CD4-positive, alpha-beta T cell treated with Interleukin-21 for 1 hour (primary cell): ENCODE measurements around the gene C20orf204.
A peak's percentile ranks its signal among the peaks of the same experiment; 100 is the strongest.

ENCODE experiments used
- DNase-seq: peaks from one replicate; pipeline ENCODE4 v3.0.0-alpha.2; 2020

Gene C20orf204

GRCh38 chr20:64072498-64073063, 36.6 kb downstream of the C20orf204 start:
- DNase-seq = no peak

DNA sequence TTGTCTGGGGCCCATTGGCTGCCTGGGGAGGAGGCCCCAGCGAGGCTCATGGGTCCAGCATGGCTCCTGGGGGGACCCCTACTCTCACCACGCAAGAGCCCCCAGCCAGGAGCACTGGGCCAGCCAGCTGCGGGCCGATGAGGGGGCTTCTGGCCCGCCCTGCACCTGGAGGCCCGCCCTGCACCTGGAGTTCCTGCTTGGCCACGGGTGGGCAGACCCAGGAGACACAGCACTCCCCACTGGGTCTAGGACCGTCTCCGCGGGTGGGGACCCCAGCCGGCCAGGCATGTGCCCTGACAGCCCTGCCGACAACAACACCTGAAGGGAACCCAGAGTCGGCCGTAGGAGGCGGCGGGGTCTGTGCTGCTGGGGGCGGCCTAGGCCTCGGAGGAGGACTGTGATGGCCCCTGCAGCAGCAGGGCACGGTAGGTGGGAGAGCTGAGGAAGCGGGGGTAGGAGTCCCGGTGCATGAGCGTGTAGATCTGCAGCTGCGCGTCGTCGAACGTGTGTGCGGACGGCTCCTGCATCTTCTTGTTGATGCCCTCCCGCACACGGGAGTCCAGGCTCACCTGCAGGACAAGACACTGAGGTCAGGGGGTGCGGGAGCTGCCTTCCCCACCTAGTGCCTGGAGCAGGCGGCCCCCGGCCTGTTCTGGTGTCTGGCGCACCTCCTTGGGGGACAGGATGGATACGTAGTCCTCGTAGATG, 37.6 kb downstream of the C20orf204 start:
- no peak for DNase-seq

DNA sequence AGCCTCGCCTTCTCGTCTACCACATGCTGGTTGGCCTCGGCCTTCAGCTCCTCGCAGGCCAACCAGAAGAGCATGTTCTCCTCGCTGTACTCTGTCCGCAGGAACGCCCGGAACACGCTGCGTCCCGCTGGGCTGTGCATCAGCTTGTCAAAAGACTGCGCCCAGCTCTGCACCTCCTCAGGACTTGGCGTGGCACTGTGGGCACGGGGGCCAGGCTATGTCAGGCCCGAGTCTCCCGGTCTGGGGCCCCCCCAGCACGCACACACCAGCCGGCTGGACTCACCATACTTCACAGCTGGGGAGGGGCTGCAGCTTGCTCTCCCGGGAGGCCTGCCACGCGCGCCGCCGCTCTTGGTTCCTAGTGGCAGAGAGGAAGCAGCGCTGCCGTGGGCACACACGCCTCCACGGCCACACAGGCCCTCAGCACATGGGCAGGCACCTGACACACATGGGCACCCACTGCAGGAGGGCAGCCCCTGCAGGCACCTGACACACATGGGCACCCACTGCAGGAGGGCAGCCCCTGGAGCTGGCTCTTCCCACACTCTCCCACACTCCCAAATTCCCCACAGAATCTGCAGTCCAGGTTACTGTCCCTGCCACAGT, 38.3 kb downstream of the C20orf204 start:
- no peak for DNase-seq

- no peak for DNase-seq
Observed at GRCh38 chr20:64074963-64075362, 39.0 kb downstream of the C20orf204 start.

DNA sequence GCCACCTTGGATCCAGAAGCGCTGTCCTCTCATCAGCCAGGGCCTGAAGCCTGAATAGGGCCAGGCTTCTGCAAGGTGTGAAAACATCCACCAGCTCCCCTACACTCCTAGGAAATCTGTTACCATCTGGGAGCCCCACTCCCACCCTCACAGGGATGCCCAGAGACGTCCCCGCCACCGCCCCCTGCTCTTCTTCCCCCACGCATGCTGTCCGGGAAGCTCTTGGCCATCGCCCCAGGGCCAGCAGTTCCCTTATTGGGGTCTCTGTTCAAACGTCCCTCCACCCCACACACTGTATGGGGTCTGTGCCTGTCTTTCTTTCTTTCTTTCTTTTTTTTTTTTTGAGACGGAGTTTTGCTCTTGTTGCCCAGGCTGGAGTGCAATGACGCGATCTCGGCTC, 39.6 kb downstream of the C20orf204 start:
- DNase-seq = no peak

DNA sequence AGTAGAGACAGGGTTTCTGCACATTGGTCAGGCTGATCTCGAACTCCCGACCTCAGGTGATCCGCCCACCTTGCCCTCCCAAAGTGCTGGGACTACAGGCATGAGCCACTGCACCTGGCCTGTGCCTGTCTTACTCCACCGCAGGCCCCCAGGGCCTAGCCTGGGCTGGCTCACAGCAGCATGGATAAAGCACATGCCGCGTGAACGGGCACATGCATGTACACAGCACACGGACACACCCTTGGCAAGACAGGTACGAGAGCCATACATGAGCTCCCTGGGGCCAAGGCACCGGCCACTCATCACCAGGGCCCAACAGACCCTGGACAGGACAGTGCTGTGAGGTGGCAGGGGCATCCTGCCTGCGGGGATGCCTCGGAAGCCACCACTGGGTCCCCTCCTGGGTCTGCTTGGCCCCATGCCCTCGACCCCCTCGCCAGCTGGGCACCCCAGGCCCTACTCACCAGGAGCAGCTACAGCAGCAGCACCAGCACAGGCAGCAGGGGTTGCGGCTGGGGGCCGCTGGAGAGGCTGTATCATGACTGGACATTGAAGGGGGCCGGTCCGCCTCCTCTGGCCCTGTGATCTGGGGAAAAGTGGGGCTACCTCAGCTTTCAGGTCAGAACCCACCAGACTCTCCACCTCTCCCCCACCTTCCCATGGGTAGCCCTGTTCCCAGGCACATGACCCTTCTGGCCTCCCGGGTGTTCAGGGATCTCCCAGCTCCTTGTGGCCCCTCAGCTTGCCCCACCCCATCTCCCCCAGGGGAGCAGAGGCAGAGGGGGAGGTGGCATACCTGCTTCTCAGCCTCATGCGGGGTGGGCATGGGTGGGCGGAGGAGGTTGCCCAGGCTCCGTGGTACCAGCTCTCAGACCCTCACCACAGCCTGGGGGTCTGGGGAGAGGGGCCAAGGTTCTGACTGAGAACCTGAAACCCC, 40.3 kb downstream of the C20orf204 start:
- DNase-seq = no peak

- peak; percentile 43 for DNase-seq
Observed at GRCh38 chr20:64077094-64077493, 41.1 kb downstream of the C20orf204 start.

DNA sequence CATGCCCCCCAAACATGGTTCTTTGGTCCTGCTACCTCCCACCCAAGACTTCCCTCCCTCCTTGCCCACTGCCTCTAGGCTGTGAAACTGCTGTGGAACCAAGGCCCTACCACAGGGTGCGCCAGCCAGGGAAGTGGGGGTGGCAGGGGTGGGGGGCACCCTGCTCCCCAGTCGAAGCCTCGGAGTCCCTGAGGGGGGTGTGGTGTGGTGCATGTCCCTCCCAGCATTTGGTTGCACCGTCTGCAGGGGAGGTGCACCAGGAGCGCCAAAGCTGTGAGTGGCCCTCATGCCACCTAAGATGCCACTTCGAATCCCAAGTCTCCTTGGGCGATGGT, 41.5 kb downstream of the C20orf204 start:
- DNase-seq = no peak

DNA sequence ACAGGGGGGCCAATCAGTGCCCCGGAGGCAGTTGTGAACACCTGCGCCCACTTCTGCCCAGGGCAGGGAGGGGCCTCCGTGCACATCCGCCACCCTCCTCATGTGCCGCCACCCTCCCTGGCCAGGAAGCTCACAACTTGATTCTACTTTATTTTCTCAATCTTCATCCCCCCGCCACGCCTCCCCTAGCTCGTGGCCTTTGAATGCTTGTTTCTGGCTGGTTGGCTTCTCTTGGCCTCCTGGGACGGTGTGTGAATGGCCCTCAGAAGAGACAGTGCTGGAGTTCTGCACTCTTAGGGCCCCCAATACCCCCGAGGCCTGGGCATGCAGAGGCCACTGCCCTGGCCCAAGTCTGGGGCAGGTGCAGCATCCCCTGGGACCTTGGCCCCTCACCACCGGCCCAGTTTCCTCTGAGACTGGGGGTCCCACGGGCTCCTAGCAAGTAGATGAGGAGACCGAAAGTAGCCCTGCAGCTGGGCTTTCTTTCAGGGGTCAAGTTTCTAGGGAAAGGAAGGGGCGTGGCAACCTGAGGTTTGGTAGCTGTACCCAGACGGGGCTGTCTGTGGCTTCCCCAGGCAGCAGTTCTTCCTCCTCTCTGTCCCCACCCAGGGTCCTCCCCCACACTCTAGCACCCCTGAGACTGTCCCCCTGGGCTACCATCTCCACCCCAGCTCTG, 42.0 kb downstream of the C20orf204 start:
- DNase-seq = peak; percentile 65

DNA sequence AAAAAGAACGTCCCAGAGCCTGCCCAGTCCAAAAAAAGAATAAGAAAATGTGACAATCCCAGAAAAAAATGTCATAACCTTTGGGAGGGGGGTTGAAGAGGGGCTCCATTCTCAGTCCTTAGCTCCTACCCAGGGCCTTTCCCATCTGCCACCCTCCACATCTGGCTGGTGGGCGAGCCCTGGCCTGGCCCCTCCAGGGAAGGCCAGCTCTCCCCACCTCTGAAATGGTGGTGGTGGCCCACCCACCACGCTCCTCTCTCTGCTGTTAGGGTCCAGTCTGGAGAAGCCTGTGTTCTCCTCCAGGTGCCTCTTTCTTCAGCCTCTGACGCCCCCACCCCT, 42.9 kb downstream of the C20orf204 start:
- no peak for DNase-seq

- peak; percentile 78 for DNase-seq
Observed at GRCh38 chr20:64079273-64080012, 43.5 kb downstream of the C20orf204 start, which contains the start of gene RGS19. Gene RGS19, minus strand, starts transcription at chr20:64079518. Its CDS starts 2,632 bp downstream, at chr20:64076886.

DNA sequence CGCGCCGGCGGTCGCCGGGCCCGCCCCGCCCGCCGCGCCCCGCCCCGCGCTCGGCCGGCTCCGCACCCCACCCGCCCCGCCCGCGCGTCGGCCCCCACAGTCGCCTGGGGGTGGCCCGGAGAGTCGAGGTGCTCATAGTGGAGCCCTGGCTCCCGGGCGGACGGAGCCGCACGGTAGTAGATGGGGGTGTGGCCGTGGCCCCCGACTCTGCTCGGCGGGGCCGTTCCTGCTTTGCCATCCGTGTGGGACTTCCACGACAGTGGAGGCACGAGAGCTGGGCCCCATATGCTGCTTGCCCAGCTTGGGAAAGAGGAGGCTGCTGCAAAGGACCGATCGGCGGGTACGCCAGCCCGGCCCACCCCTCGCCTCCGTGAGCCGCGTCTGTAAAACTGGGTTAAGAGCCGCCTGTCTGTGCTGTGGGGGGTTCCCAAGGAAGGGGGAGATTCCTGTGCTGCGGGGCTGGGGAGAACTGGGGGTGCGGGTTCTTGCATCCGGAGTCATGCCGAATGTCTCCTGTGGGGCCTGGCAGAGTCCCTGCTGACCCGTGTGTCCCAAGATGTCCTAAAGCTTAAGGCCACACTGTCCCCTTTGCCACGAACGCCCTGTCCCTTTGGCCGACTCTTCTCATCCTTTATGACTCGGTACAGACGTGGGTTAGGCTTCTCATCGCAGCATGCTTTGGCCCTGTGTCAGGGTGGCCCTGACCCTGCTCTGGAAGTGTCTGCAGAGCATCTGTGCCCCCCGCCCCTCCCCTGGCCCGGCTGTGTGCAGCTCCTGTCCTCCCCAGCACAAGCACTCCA, 44.2 kb downstream of the C20orf204 start, which contains the start of gene OPRL1:
TSS of gene OPRL1 (plus strand) at position 70 of the 800 bp plus-strand sequence. CDS start 12,639 bp downstream, outside the sequence.
- peak; percentile 55 for DNase-seq

DNA sequence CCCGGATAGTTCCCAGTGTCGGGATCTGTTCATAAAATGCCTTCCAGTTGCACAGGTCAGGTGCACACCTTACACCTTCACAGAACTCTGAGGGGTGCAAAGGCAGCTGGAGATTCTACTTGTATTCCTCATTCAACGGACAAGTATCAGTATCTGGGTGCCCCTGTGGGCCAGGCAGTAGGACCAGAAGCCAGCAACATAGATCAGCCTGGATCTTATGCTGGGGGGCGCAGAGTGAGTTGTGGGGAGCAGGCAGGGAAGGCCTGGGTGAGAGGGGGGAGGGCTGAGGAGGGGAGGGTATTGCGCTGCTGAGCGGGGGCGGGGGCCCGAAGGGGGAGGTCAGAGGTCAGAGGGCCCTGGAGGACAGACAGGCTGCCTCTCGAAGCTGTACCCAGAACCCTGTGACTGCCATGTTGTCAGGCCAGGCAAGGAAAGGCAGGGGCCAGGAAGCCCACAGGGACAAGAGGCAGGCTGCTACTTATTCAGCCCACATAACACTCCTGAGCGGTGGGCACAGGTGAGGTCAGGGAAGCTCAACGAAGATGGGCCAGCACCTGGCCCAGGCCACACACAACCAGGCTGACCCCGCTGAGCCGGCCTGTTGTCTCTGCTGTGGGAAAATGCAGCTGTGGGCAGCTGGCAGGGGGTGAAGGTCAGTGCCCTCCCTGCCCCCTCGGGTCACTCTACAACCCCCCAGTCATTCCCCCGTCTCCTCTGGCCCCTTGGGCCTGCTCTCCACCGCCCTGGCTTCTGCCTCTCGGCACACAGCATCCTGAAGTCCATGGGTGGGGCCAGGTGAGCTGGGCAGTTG, 45.0 kb downstream of the C20orf204 start:
- DNase-seq = no peak

DNA sequence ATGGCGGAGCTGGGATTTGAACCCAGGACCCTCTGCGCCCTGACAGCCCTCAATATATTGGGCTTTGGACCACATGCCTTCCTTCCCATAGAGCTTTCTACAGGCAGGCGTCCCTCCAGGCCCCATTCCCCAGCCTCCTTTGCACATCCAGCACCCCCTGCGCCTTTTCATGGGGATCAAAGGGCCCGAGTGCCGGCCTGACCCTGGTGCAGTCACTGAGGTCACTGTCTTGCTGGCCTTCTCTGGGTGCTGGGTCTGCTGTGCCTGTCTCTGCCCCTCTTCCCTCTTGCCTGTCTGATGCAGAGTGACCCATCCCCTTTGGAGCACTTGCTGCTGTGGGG, 45.6 kb downstream of the C20orf204 start:
- DNase-seq = no peak

DNA sequence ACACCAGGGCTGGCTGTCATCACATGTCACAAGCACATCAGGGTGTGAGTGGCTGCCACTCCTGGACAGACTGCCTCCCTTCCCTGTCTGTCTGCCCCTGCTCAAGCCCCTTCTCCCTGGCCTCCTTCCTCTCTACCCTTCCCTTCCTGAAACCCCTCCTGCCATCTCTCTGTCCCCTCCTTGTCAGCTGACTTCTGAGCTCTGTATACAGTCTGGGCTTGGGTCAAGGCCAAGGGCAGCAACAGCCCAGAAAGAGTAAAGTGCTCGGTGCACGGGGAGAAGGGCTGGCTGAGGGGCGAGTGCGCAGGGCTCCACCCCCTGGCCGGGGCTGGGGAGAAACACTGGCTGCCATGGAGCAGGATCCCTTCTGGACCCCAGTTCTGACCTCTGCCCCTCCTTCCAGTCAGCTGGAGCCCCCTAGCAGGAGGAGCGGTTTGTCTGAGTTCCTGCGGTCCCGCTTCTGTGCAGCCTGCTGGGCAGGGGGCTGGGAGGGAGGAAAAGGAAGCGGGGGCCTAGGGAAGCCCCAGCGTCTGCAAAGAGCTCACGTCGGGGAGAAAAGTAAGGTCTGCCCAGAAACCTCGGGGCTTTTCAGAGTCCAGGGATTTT, 46.2 kb downstream of the C20orf204 start:
- DNase-seq = no peak

- no peak for DNase-seq
Observed at GRCh38 chr20:64082820-64083377, 46.9 kb downstream of the C20orf204 start.

- peak; percentile 77 for DNase-seq
Observed at GRCh38 chr20:64083378-64083803, 47.4 kb downstream of the C20orf204 start.

DNA sequence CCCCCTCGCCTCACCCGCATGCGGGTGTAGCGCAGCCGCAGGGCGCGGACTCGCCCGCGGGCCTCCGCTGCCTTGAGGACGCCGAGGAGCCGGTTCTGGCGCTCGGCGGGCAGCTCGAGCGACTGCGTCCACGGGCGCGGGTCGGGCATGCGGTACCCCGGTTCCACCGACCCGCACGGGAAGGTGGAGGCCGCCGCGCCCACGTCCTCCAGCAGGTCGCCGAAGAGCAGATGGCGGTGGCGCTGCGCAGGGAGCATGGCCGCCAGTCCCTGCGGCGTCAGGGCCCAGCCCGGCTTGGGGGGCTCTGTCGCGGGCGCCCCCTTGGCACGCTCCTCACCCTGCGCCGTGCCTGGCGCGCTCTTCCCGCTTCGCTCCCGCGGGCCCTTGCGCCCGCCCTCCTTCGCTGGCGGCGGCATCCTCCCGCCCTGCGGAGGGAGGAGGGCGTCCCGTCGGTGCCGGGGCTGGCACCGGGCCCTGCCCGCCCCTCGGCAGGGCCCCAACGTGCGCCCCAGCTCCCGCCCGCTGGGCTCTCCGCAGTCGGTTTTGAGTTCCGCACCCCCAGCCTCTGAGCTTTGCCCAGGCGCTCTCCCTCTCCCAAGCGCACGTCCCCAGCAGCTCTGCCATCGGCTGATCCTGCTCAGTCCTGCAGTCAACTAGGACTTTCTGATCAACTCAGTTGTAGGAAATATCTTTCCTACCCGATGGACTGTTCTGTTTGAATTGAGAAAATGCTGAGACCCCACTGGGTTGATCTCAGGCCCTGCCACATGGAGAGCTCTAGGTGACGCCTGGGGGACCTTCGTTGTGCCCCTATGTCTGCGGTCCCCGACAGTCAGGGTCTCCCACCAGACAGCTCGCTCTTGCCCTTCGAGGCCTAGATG, 48.1 kb downstream of the C20orf204 start, which contains the start of gene LKAAEAR1:
TSS of gene LKAAEAR1 (minus strand) at position 595 of the 881 bp plus-strand sequence. CDS start at position 416, 179 bp downstream.
- no peak for DNase-seq
